Neural progenitor cell (in vitro differentiated cells): Measurements from ENCODE around the gene LRRTM4.

Experiments used
- CTCF ChIP-seq: fragments of 200-600 bp; sonication (generic); IDR thresholded peaks from 2 replicates; pipeline ENCODE4 v1.5.1; 2017; ENCODE audit warnings: antibody characterized with exemption, mild to moderate bottlenecking
- EZH2phosphoT487 ChIP-seq: fragments of 200-600 bp; sonication (generic); IDR thresholded peaks from 2 replicates; pipeline ENCODE4 v1.6.1; 2017; ENCODE audit warnings: antibody characterized with exemption

GRCh38 chr2:77310416-77310815 is 211.8 kb downstream of the LRRTM4 start:
- TF ChIP-seq CTCF (no peak), EZH2phosphoT487 (no peak)
